Measurements from ENCODE around the gene ATOSA.

DNA sequence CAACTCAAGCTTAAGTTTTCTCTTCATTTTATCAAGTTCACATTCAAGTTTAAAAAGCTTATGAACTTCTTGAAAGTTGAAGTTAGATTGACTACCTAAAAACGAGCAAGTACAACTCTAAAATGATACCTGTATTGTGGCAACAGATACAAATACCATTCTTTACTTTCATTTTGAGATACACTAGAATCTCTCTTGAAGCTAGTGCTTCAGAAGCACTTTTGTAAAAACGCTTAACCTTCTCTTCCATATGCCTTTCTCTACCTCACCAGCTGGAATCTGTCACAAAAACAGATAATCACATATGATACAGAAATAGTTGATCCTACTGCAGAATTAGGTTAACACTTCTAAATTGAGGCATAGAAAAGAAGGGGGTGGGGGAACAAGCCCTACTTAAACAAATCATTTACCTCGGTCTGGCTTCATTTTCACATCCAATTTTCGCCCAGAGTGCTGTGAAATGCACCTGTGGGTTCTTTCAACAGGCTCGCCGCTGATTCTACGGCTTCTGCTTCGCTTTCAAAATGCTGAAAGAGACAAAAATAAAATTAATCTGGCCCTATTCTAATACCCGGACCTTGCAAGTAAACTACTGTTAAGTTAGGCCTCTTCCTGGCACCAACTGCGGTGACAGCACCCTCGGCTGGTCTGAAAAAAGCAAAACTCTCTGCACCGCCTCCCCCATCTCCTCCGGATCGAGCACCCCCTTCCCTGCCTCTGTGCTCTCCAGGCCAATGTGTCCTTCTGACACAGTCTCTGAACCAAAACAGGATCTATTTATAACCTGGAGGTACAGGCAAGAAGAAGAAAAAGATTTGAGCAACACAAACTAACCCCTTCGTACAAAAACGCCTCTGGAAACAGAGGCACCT, 1.4 kb downstream of the ATOSA start:
- TF ChIP-seq, protein P1, sequence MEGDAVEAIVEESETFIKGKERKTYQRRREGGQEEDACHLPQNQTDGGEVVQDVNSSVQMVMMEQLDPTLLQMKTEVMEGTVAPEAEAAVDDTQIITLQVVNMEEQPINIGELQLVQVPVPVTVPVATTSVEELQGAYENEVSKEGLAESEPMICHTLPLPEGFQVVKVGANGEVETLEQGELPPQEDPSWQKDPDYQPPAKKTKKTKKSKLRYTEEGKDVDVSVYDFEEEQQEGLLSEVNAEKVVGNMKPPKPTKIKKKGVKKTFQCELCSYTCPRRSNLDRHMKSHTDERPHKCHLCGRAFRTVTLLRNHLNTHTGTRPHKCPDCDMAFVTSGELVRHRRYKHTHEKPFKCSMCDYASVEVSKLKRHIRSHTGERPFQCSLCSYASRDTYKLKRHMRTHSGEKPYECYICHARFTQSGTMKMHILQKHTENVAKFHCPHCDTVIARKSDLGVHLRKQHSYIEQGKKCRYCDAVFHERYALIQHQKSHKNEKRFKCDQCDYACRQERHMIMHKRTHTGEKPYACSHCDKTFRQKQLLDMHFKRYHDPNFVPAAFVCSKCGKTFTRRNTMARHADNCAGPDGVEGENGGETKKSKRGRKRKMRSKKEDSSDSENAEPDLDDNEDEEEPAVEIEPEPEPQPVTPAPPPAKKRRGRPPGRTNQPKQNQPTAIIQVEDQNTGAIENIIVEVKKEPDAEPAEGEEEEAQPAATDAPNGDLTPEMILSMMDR (IDR thresholded peaks at IDR 0.05; ENCODE audit: poor library complexity), result peak; percentile 17
- no peak for TF ChIP-seq EZH2phosphoT487 (IDR thresholded peaks at IDR 0.05; ENCODE audit: low read depth, severe bottlenecking, unreplicated experiment)
